Measurements from ENCODE around the gene CELSR1. TPM values are rescaled to one million over a fixed set of nuclear protein-coding genes. Genes with fewer than 3 reads are reported as not detected.

The CELSR1 gene
- total RNA-seq, 1 donor from 2014 or later: 27.6 TPM

- Histone ChIP-seq H3K4me2 (ENCODE audit: low read length) (no peak overlapping the region), H4K20me1 (ENCODE audit: insufficient read depth, low read length) (peaks cover 77% of the 10 kb centered on the region), H3K4me1 (ENCODE audit: insufficient read depth, low read length) (peaks cover 31% of the 10 kb centered on the region), H3K27ac (ENCODE audit: low read depth, low read length) (no peak overlapping the region), H3K9me3 (ENCODE audit: insufficient read depth, low read depth, low read length) (no peaks in the 10 kb centered on the region), H3K79me2 (ENCODE audit: insufficient read depth, low read length) (peaks cover 45% of the 10 kb centered on the region), H3K4me3 (ENCODE audit: insufficient read depth, low read depth, low read length) (no peak overlapping the region), H3K27me3 (ENCODE audit: insufficient read depth, low read length) (no peaks in the 10 kb centered on the region), H2AFZ (ENCODE audit: low read depth, low read length) (no peak overlapping the region), H3K36me3 (ENCODE audit: insufficient read depth, low read length) (no peaks in the 10 kb centered on the region), H3K9ac (ENCODE audit: low read length) (no peak overlapping the region)
- no peaks in the 10 kb centered on the region for H3K9me3 Mint-ChIP-seq (ENCODE audit: unreplicated experiment)
- no peak for TF ChIP-seq CTCF (IDR thresholded peaks at IDR 0.05; ENCODE audit: insufficient read depth, low read depth, low read length)
- no peak for TF ChIP-seq EZH2 (IDR thresholded peaks at IDR 0.05; ENCODE audit: insufficient read depth, low read length)
- peaks cover 4% of the 10 kb centered on the region for H3K36me3 Mint-ChIP-seq (ENCODE audit: low read depth, unreplicated experiment)
- no peak for DNase-seq (ENCODE audit: low read depth)
- no peak overlapping the region for H3K27ac Mint-ChIP-seq (ENCODE audit: unreplicated experiment)
- no peaks in the 10 kb centered on the region for H3K27me3 Mint-ChIP-seq (ENCODE audit: low read depth, unreplicated experiment)
- H3K4me3 Mint-ChIP-seq (ENCODE audit: unreplicated experiment): no peak overlapping the region
- H3K4me1 Mint-ChIP-seq (ENCODE audit: low read depth, unreplicated experiment): peaks cover 23% of the 10 kb centered on the region
- FAIRE-seq: no peak
These were observed 43.6 kb upstream of the CELSR1 start for GRCh38 chr22:46580940-46581537.

GRCh38 chr22:46579751-46580449 lies 42.5 kb upstream of the CELSR1 start:
- DNase-seq (ENCODE audit: low read depth): no peak
- H4K20me1 ChIP-seq (ENCODE audit: insufficient read depth, low read length): peaks cover 67% of the 10 kb centered on the region
- no peak for FAIRE-seq

More at GRCh38 chr22:46579751-46580449, 42.5 kb upstream of the CELSR1 start:
- Histone ChIP-seq H3K36me3 (ENCODE audit: insufficient read depth, low read length) (no peaks in the 10 kb centered on the region), H3K4me1 (ENCODE audit: insufficient read depth, low read length) (peaks cover 30% of the 10 kb centered on the region), H3K4me3 (ENCODE audit: insufficient read depth, low read depth, low read length) (no peak overlapping the region), H3K79me2 (ENCODE audit: insufficient read depth, low read length) (peaks cover 41% of the 10 kb centered on the region), H2AFZ (ENCODE audit: low read depth, low read length) (no peak overlapping the region), H3K27ac (ENCODE audit: low read depth, low read length) (no peak overlapping the region), H3K9ac (ENCODE audit: low read length) (no peak overlapping the region), H3K4me2 (ENCODE audit: low read length) (no peak overlapping the region), H3K27me3 (ENCODE audit: insufficient read depth, low read length) (no peaks in the 10 kb centered on the region), H3K9me3 (ENCODE audit: insufficient read depth, low read depth, low read length) (no peaks in the 10 kb centered on the region)
- TF ChIP-seq EZH2 (IDR thresholded peaks at IDR 0.05; ENCODE audit: insufficient read depth, low read length) (no peak), CTCF (IDR thresholded peaks at IDR 0.05; ENCODE audit: insufficient read depth, low read depth, low read length) (no peak)
- no peak overlapping the region for H3K27ac Mint-ChIP-seq (ENCODE audit: unreplicated experiment)
- H3K36me3 Mint-ChIP-seq (ENCODE audit: low read depth, unreplicated experiment): peaks cover 4% of the 10 kb centered on the region
- H3K4me1 Mint-ChIP-seq (ENCODE audit: low read depth, unreplicated experiment): peaks cover 27% of the 10 kb centered on the region
- peak overlapping the region; percentile 60 for H3K4me3 Mint-ChIP-seq (ENCODE audit: unreplicated experiment)
- H3K9me3 Mint-ChIP-seq (ENCODE audit: unreplicated experiment): no peaks in the 10 kb centered on the region
- H3K27me3 Mint-ChIP-seq (ENCODE audit: low read depth, unreplicated experiment): peaks cover 6% of the 10 kb centered on the region
